GM06990 (cell line): ENCODE results near the gene NT5DC3.

Experiments
- DNase-seq: peaks from one replicate; pipeline ENCODE4 v3.0.0-alpha.2; 2011; ENCODE audit not compliant: insufficient read length; ENCODE audit errors: extremely low read depth
- H3K27me3 ChIP-seq: replicated peaks from 2 replicates; pipeline ENCODE4 v1.6.0; 2011; ENCODE audit warnings: low read length; ENCODE audit not compliant: control insufficient read depth, insufficient read depth
- H3K36me3 ChIP-seq: 2 replicates; pipeline ENCODE4 v1.5.1; 2011; ENCODE audit warnings: low read length; ENCODE audit not compliant: control insufficient read depth, insufficient read depth
- H3K4me3 ChIP-seq: replicated peaks from 2 replicates; pipeline ENCODE4 v1.5.1; 2011; ENCODE audit warnings: low read depth, mild to moderate bottlenecking, control low read depth, low read length
- CTCF ChIP-seq: IDR thresholded peaks from 2 replicates; pipeline ENCODE4 v1.5.1; 2011; ENCODE audit warnings: low read length, control low read depth, mild to moderate bottlenecking, inconsistent platforms; ENCODE audit not compliant: insufficient read depth, poor library complexity, severe bottlenecking

The NT5DC3 gene

GRCh38 chr12:103854372-103854973 is 13.4 kb upstream of the NT5DC3 start:
- no peak for DNase-seq
- no peak overlapping the region for H3K4me3 ChIP-seq
- no peaks in the 10 kb centered on the region for H3K36me3 ChIP-seq
- no peaks in the 10 kb centered on the region for H3K27me3 ChIP-seq
- no peak for TF ChIP-seq CTCF

- Histone ChIP-seq H3K36me3 (no peaks in the 10 kb centered on the region), H3K27me3 (no peaks in the 10 kb centered on the region), H3K4me3 (no peak overlapping the region)
- DNase-seq: no peak
- no peak for TF ChIP-seq CTCF
Measured at GRCh38 chr12:103852498-103852997, 11.5 kb upstream of the NT5DC3 start.

- Histone ChIP-seq H3K36me3 (no peaks in the 10 kb centered on the region), H3K4me3 (no peak overlapping the region), H3K27me3 (no peaks in the 10 kb centered on the region)
- TF ChIP-seq CTCF: no peak
- no peak for DNase-seq
Measured at GRCh38 chr12:103851127-103851526, 10.1 kb upstream of the NT5DC3 start.

GRCh38 chr12:103850429-103850828 is 9.4 kb upstream of the NT5DC3 start:
- TF ChIP-seq CTCF: no peak
- H3K4me3 ChIP-seq: no peak overlapping the region
- no peak for DNase-seq
- no peaks in the 10 kb centered on the region for H3K36me3 ChIP-seq
- H3K27me3 ChIP-seq: no peaks in the 10 kb centered on the region

GRCh38 chr12:103848917-103849491 is 8.0 kb upstream of the NT5DC3 start:
- TF ChIP-seq CTCF: no peak
- no peak overlapping the region for H3K4me3 ChIP-seq
- H3K36me3 ChIP-seq: no peaks in the 10 kb centered on the region
- no peaks in the 10 kb centered on the region for H3K27me3 ChIP-seq
- no peak for DNase-seq
